Ectodermal cell (in vitro differentiated cells): ENCODE results near the gene TMEM26.
"Not testable (repeated sequence)": the region's sequence is repeated elsewhere in the genome, so short reads cannot be mapped to it uniquely, and the experiment has no call there.

Experiments used
- H3K27ac ChIP-seq: 2 replicates; pipeline ENCODE4 v1.7.0; 2013; ENCODE audit warnings: mild to moderate bottlenecking, low read depth, low read length; ENCODE audit not compliant: insufficient read depth, poor library complexity, severe bottlenecking
- H3K27me3 ChIP-seq: 2 replicates; pipeline ENCODE4 v1.7.0; 2013; ENCODE audit warnings: mild to moderate bottlenecking, low read length; ENCODE audit not compliant: insufficient read depth, control insufficient read depth, poor library complexity, severe bottlenecking
- H3K36me3 ChIP-seq: one replicate; pipeline ENCODE4 v1.7.0; 2013; ENCODE audit warnings: low read length; ENCODE audit not compliant: control insufficient read depth, insufficient read depth
- H3K4me1 ChIP-seq: one replicate; pipeline ENCODE4 v1.7.0; 2013; ENCODE audit warnings: low read length; ENCODE audit not compliant: control insufficient read depth, insufficient read depth
- H3K4me3 ChIP-seq: 2 replicates; pipeline ENCODE4 v1.7.0; 2013; ENCODE audit warnings: low read depth, low read length, control low read depth; ENCODE audit not compliant: insufficient read depth
- H3K9me3 ChIP-seq: 2 replicates; pipeline ENCODE4 v1.7.0; 2013; ENCODE audit warnings: mild to moderate bottlenecking, low read length, moderate library complexity; ENCODE audit not compliant: control insufficient read depth
- WGBS, 2 experiments: methylation state at CpG; one replicate each; pipeline ENCODE4 v1.1.7; 2013; ENCODE audit warnings: missing lambda C conversion rate in 2 of 2; 5-methylcytosine and 5-hydroxymethylcytosine counted together

TMEM26 gene

GRCh38 chr10:61404751-61405150 is 48.4 kb downstream of the TMEM26 start:
- Histone ChIP-seq H3K9me3 (no peaks in the 10 kb centered on the region), H3K4me3 (no peak overlapping the region), H3K36me3 (no peaks in the 10 kb centered on the region), H3K4me1 (no peaks in the 10 kb centered on the region), H3K27me3 (no peaks in the 10 kb centered on the region), H3K27ac (no peak overlapping the region)

GRCh38 chr10:61400524-61400923 is 52.7 kb downstream of the TMEM26 start:
- Histone ChIP-seq H3K4me3 (no peak overlapping the region), H3K36me3 (no peaks in the 10 kb centered on the region), H3K4me1 (no peaks in the 10 kb centered on the region), H3K9me3 (no peaks in the 10 kb centered on the region), H3K27ac (no peak overlapping the region), H3K27me3 (no peaks in the 10 kb centered on the region)
- 100% methylated on average over 1 of the region's 1 CpG; no CpG with 5 or more reads in 1 of the 2 experiments for WGBS, 2 experiments

GRCh38 chr10:61399406-61399805 is 53.8 kb downstream of the TMEM26 start:
- Histone ChIP-seq H3K4me1 (no peaks in the 10 kb centered on the region), H3K36me3 (no peaks in the 10 kb centered on the region), H3K27me3 (no peaks in the 10 kb centered on the region), H3K27ac (no peak overlapping the region), H3K4me3 (no peak overlapping the region), H3K9me3 (no peaks in the 10 kb centered on the region)

GRCh38 chr10:61398366-61399129 is 54.6 kb downstream of the TMEM26 start:
- Histone ChIP-seq H3K27ac (no peak overlapping the region), H3K4me1 (no peaks in the 10 kb centered on the region), H3K9me3 (no peaks in the 10 kb centered on the region), H3K27me3 (no peaks in the 10 kb centered on the region), H3K4me3 (no peak overlapping the region), H3K36me3 (no peaks in the 10 kb centered on the region)
- 90 to 93% methylated on average over 2 of the region's 2 CpGs for WGBS, 2 experiments

GRCh38 chr10:61397175-61397986 is 55.8 kb downstream of the TMEM26 start:
- Histone ChIP-seq H3K36me3 (no peaks in the 10 kb centered on the region), H3K27me3 (no peaks in the 10 kb centered on the region), H3K9me3 (no peaks in the 10 kb centered on the region), H3K4me1 (no peaks in the 10 kb centered on the region), H3K4me3 (no peak overlapping the region), H3K27ac (no peak overlapping the region)
- 92 to 98% methylated on average over 7 of the region's 7 CpGs for WGBS, 2 experiments

- no peaks in the 10 kb centered on the region for H3K27me3 ChIP-seq
- no peaks in the 10 kb centered on the region for H3K4me1 ChIP-seq
- H3K36me3 ChIP-seq: no peaks in the 10 kb centered on the region
- no peaks in the 10 kb centered on the region for H3K9me3 ChIP-seq
- H3K4me3 ChIP-seq: no peak overlapping the region
- 83% methylated on average over 2 of the region's 3 CpGs; no CpG with 5 or more reads in 1 of the 2 experiments for WGBS, 2 experiments
- no peak overlapping the region for H3K27ac ChIP-seq
Observed at GRCh38 chr10:61391281-61391680, 61.9 kb downstream of the TMEM26 start.

GRCh38 chr10:61390851-61391250 is 62.3 kb downstream of the TMEM26 start:
- H3K27me3 ChIP-seq: no peaks in the 10 kb centered on the region
- H3K4me1 ChIP-seq: no peaks in the 10 kb centered on the region
- 87 to 94% methylated on average over 4 of the region's 4 CpGs for WGBS, 2 experiments
- H3K9me3 ChIP-seq: no peaks in the 10 kb centered on the region
- H3K4me3 ChIP-seq: no peak overlapping the region
- no peaks in the 10 kb centered on the region for H3K36me3 ChIP-seq
- no peak overlapping the region for H3K27ac ChIP-seq

GRCh38 chr10:61389887-61390286 is 63.3 kb downstream of the TMEM26 start:
- Histone ChIP-seq H3K4me1 (no peaks in the 10 kb centered on the region), H3K36me3 (no peaks in the 10 kb centered on the region), H3K27me3 (no peaks in the 10 kb centered on the region), H3K4me3 (no peak overlapping the region), H3K27ac (no peak overlapping the region), H3K9me3 (no peaks in the 10 kb centered on the region)
- 90 to 92% methylated on average over 3 of the region's 3 CpGs for WGBS, 2 experiments

GRCh38 chr10:61388986-61389385 is 64.2 kb downstream of the TMEM26 start:
- H3K4me3 ChIP-seq, H3K4me1 ChIP-seq, H3K36me3 ChIP-seq, H3K9me3 ChIP-seq, H3K27me3 ChIP-seq, H3K27ac ChIP-seq: not testable (repeated sequence)
- WGBS, 2 experiments: 92 to 96% methylated on average over 6 of the region's 6 CpGs

GRCh38 chr10:61385231-61386001 is 67.8 kb downstream of the TMEM26 start:
- Histone ChIP-seq H3K27me3 (no peaks in the 10 kb centered on the region), H3K36me3 (no peaks in the 10 kb centered on the region), H3K4me3 (no peak overlapping the region), H3K4me1 (no peaks in the 10 kb centered on the region), H3K9me3 (no peaks in the 10 kb centered on the region), H3K27ac (no peak overlapping the region)
- WGBS, 2 experiments: no CpG with 5 or more reads among the region's 2 CpGs
